Erythroblast (primary cell): Measurements from ENCODE around the gene MC1R.

Source experiments
- DNase-seq, 2 experiments: peaks; one replicate each; lab custom pipeline; 2025; lab: John Stamatoyannopoulos, UW
- GATA1 ChIP-seq: IDR thresholded peaks from 2 replicates; pipeline ENCODE4 v1.6.1; 2011; ENCODE audit warnings: low read depth, mild to moderate bottlenecking, control low read depth, low read length, moderate library complexity
- POLR2A ChIP-seq: IDR thresholded peaks from 2 replicates; pipeline ENCODE4 v1.6.1; 2011; ENCODE audit warnings: mild to moderate bottlenecking, low read length

Gene MC1R

GRCh38 chr16:89890200-89890599, 28.5 kb upstream of the MC1R start:
- TF ChIP-seq GATA1 (no peak), POLR2A (no peak)
- DNase-seq: no peak

- DNase-seq: no peak
Measured at GRCh38 chr16:89890886-89891657, 27.6 kb upstream of the MC1R start.

GRCh38 chr16:89892055-89892630, 26.5 kb upstream of the MC1R start:
- TF ChIP-seq POLR2A (no peak), GATA1 (no peak)
- no peak for DNase-seq

More at GRCh38 chr16:89890886-89891657, 27.6 kb upstream of the MC1R start:
- no peak for TF ChIP-seq POLR2A

- TF ChIP-seq POLR2A: no peak
- TF ChIP-seq GATA1: no peak
- DNase-seq: no peak
Measured at GRCh38 chr16:89892635-89893034, 26.0 kb upstream of the MC1R start.

DNA sequence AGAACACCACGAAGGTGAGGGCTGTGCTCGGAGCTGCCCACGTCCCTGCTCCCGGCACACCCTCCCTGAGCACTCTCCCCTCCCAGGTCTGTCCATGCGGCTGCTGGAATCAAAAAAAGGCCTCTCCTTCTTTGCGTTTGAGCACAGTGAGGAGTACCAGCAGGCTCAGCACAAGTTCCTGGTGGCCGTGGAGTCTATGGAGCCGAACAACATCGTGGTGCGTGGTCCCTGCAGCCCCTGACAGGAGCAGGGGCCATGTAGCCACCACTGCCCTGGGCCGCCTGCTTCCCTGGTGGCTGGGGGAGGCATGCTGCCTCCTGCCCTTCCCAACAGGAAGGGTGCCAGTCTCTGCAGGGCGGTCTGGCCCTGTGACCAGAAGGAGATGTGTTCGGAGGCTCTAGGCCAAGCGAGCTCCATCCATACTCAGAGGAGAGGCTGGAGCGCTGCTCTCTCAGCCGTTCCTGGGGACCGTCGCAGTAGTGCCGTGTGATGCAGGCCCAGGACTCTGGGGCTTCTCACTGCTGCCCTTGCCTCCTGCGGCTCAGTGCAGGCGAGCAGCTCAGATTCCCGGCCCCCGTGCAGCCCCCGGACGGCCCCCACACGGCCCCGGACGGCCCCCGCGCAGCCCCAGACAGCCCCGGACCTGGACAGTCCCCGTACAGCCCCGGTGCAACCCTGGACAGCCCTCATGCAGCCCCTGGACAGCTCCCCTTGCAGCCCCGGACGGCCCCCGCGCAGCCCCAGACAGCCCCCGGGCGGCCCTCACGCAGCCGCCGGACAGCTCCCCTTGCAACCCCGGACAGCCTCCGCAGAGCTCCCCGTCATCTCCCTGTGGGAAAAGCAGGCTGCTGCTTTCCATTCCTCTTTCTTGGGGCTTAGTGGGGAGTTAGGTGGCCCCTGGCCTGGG, 24.8 kb upstream of the MC1R start:
- no peak for TF ChIP-seq POLR2A
- no peak for TF ChIP-seq GATA1
- DNase-seq: no peak

DNA sequence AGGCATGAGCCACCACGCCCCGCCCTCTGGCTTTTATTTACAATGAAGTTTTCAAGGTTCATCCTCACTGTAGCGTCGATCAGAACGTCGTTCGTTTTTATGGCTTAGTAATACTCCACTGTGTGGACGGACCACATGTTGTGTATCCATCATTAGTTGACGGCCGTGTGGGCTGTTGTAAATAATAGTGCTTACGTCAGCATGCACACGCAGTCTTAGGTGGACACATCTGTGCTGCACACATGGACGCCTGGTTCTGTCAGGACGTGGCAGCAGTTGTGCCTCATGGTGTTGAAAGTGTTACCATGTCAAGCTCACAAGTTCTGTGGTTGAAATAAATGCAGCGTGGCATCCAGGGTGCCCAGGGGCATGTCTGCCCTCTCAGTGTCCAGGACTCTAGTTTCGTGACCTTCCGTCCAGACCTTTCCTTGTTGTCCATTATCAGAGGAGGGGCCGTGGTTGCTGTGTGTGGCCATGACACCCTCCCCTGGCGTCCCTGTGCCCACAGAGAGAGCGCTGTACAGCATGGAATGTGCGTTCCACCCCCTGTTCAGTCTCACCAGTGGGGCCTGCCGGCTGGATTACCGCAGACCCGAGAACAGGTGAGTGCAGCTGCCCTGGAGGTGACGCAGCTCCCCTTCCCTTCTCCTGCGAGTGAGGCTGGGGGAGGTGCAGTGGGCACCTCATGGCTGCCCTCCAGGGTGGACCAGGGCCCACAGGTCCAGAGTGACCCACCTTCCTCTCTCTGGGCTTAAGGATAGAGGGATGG, 23.0 kb upstream of the MC1R start:
- DNase-seq: no peak
- TF ChIP-seq POLR2A: no peak
- no peak for TF ChIP-seq GATA1

GRCh38 chr16:89897204-89897603, 21.5 kb upstream of the MC1R start:
- TF ChIP-seq GATA1: no peak
- no peak for TF ChIP-seq POLR2A
- DNase-seq: no peak

DNA sequence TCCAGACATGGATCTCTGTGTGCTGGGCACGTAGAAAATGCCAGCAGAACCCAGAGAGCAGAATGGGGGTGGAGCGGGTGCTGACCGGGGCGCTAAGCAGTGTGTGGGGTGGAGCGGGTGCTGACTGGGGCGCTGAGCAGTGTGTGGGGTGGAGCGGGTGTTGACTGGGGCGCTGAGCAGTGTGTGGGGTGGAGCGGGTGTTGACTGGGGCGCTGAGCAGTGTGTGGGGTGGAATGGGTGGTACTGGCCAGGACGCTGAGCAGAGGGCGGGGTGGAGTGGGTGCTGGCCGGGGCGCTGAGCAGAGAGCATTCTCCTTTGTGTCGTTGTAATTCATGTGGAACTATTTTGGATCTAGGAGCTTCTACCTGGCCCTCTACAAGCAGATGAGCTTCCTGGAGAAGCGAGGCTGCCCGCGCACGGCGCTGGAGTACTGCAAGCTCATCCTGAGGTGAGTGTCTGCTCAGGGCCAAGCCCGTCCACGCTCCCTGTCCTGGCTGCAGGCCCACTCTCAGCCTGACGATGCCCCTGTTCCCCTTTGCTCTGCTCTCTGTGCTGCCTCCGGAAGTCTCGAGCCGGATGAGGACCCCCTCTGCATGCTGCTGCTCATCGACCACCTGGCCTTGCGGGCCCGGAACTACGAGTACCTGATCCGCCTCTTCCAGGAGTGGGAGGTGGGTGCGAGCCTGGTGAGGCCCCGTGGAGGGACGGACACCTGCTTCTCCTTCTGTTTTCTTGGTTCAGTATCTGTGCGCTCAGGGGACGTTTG, 20.3 kb upstream of the MC1R start:
- DNase-seq: no peak

DNA sequence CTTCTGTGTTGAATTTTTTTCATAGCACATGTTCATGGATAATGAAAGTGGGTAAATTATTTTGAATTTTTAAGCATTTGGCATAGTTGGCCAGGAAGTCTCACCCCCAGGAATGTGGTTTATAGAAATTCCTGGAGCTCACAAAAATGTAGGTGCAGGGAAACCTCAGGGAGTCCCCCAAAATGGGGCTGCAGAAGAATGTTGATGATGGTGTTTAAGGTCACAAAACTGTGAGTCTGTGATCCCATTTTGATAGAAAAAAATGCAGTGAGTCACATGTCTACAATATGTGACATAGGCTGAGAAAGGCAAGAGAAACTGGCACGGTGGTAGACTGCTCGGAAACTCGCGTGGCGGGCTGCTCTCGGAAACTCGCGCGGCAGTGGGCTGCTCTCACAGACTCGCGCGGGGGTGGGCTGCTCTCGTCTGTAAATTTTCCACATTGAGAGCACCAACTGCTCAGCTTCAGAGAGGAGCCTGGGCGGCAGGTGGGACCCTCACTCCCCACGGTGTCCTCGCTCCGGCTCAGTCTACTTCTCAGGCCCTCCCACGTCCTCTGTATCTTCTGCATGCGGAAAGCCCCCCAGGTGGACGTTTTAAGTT, 18.7 kb upstream of the MC1R start:
- no peak for TF ChIP-seq GATA1
- no peak for TF ChIP-seq POLR2A
- DNase-seq: no peak

More for the DNA sequence above, 20.3 kb upstream of the MC1R start:
- no peak for TF ChIP-seq POLR2A
- no peak for TF ChIP-seq GATA1

DNA sequence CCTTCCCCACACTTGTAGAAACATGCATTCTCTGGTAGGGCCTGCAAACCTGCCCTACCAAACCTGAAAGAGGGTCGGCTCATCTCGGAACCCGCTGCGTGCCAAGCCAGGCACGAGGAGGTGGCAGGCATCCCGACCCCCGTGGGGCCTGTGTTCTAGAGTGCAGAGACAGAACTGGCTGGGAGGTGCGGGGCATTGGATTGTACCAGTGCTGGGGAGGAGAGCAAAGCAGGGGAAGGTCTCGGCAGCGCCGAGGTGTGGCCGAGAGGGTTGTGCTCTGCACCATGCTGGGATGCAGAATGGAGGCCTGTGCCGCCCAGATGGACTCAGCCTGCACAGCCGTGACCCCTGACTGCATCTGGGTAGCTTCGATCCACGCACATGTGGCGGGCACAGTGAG, 17.8 kb upstream of the MC1R start:
- no peak for DNase-seq

DNA sequence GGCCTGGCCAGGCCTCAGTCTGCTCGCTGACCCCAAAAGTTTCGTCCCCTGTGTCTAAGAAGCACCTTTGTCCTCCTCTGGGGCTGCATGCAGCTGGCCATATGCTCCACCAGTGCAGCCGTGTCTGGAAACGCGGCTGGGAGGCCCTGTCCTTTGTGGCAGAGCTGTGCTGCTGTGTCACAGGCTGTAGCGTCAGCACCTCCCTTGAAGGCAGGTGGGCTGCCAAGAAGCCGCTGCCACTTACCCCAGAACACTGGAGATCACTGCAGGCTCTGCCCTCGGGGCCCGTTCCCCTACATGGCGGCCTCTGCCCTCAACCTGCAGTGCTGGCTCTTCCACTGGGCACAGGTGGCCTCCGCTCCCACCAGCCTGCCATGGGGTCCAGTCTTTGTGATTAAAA, 15.7 kb upstream of the MC1R start:
- TF ChIP-seq POLR2A (no peak), GATA1 (no peak)
- no peak for DNase-seq

More for the DNA sequence above, 17.8 kb upstream of the MC1R start:
- TF ChIP-seq POLR2A: no peak
- TF ChIP-seq GATA1: no peak

GRCh38 chr16:89903908-89904515, 14.7 kb upstream of the MC1R start:
- TF ChIP-seq GATA1: no peak
- TF ChIP-seq POLR2A: no peak
- DNase-seq: no peak
